HepG2 (cell line): ENCODE results near the gene TEX48. TPM values are rescaled to one million over a fixed set of nuclear protein-coding genes. Genes with fewer than 3 reads are reported as not detected.

ENCODE experiments used
- GATAD2A ChIP-seq: IDR thresholded peaks from 2 replicates; pipeline ENCODE4 v1.6.1; 2016
- KDM1A ChIP-seq: IDR thresholded peaks from 2 replicates; pipeline ENCODE4 v1.6.1; 2016; ENCODE audit warnings: missing compliant biosample characterization
- LCORL ChIP-seq, 2 experiments: fragments of 450-650 bp in 1 of 2; sonication (generic) in 1 of 2; formaldehyde crosslinking in 1 of 2; IDR thresholded peaks; 2 replicates each; pipeline versions ENCODE4 v1.5.0 to v1.6.1; 2017 to 2020; ENCODE audit warnings: antibody characterized with exemption in 1 of 2, missing genetic modification reagents in 1 of 2
- SAFB2 ChIP-seq: sonication (generic); formaldehyde crosslinking; IDR thresholded peaks from 2 replicates; pipeline ENCODE4 v1.5.1; 2020; ENCODE audit warnings: missing genetic modification reagents, low read depth, mild to moderate bottlenecking, borderline replicate concordance
- SALL1 ChIP-seq: sonication (generic); formaldehyde crosslinking; IDR thresholded peaks from 2 replicates; pipeline ENCODE4 v1.8.0; 2022; ENCODE audit warnings: mild to moderate bottlenecking, missing genetic modification reagents
- SIN3A ChIP-seq: IDR thresholded peaks from 2 replicates; pipeline ENCODE4 v1.6.1; 2011; ENCODE audit warnings: low read depth, mild to moderate bottlenecking, control low read depth, low read length, borderline replicate concordance
- STAG1 ChIP-seq: sonication (generic); formaldehyde crosslinking; IDR thresholded peaks from 2 replicates; pipeline ENCODE4 v1.4.0; 2020; ENCODE audit warnings: missing genetic modification reagents
- TEAD3 ChIP-seq: optimal IDR thresholded peaks from 2 replicates; pipeline ENCODE3; 2016; ENCODE audit warnings: borderline replicate concordance
- TGIF2 ChIP-seq: IDR thresholded peaks from 2 replicates; pipeline ENCODE4 v1.6.1; 2016; ENCODE audit warnings: control low read depth, missing compliant biosample characterization
- THYN1 ChIP-seq: sonication (generic); formaldehyde crosslinking; IDR thresholded peaks from 2 replicates; pipeline ENCODE4 v1.8.1; 2023; ENCODE audit warnings: low read depth, mild to moderate bottlenecking, moderate library complexity, missing genetic modification reagents, borderline replicate concordance
- ZFP91 ChIP-seq: sonication (generic); formaldehyde crosslinking; IDR thresholded peaks from 2 replicates; pipeline ENCODE4 v1.9.0; 2022; ENCODE audit warnings: missing genetic modification reagents, mild to moderate bottlenecking, borderline replicate concordance
- ZNF430 ChIP-seq: sonication (generic); formaldehyde crosslinking; IDR thresholded peaks from 2 replicates; pipeline ENCODE4 v1.9.0; 2021; ENCODE audit warnings: mild to moderate bottlenecking, missing genetic modification reagents
- ZNF570 ChIP-seq: sonication (generic); formaldehyde crosslinking; IDR thresholded peaks from 2 replicates; pipeline ENCODE4 v1.4.0; 2020; ENCODE audit warnings: mild to moderate bottlenecking, missing genetic modification reagents, borderline replicate concordance
- ZNF839 ChIP-seq: sonication (generic); formaldehyde crosslinking; IDR thresholded peaks from 2 replicates; pipeline ENCODE4 v1.4.0; 2020; ENCODE audit warnings: missing genetic modification reagents, mild to moderate bottlenecking, borderline replicate concordance
- ZSCAN12 ChIP-seq: sonication (generic); formaldehyde crosslinking; IDR thresholded peaks from 2 replicates; pipeline ENCODE4 v1.9.0; 2021; ENCODE audit warnings: mild to moderate bottlenecking, missing genetic modification reagents
- polyA plus RNA-seq, 8 experiments: library from polyadenylated mRNA; depleted of rRNA in 3 of 8; stranded (reverse) in 7 of 8; unstranded in 1 of 8; fragments of >200 nt; fragmentation: Illumina TruSeq in 4 of 8; extraction: Trizol in 4 of 8; gene quantifications; 2 replicates each; pipeline versions ENCODE4 v1.2.1 to v1.2.3, GENCODE V29; 2011 to 2016; ENCODE audit warnings: low read depth in 4 of 8, missing spikeins in 1 of 8, mixed read lengths in 1 of 8; ENCODE audit not compliant: insufficient read depth in 1 of 8
- total RNA-seq, 5 experiments: library from RNA; depleted of rRNA; stranded (reverse); fragments of >200 nt; fragmentation: Illumina TruSeq; extraction: Trizol; gene quantifications; 2 replicates each; pipeline ENCODE4 v1.2.3, GENCODE V29; 2016; ENCODE audit warnings: low read depth in 1 of 5

Gene TEX48
- total and polyA plus RNA-seq, 2 of the 13 experiments (the other 11 are each of a cell fraction or from before 2014, with no cell fraction given), result not detected

DNA sequence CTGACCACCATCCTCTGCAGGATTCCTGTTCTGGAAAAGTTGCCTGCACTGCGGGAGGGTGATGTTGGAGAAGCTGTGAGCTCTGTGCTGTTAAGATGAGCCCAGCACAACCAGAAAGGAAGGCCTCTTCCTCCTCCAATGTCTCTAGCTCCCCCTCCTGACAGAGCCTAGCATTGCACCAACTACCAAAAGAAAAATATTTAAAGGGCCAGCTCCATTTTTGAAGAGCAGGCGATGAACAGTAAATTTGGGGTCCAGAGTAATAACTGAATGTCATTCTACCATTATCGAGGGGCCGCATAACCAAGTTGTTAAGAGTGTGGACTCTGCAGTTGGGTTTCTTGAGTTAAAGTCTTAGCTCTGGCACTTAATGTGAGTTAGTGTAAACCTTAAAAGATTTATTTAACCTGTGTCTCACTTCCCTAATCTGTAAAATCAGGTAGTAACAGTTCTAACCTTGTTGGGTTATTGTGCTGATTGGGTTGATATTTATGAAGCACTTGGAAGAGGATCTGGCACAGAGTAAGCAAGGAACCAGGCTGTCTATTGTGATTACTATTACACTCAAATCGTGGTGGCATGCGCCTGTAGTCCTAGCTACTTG lies 28.3 kb downstream of the TEX48 start (continued):
- no peak for TF ChIP-seq ZNF839 (CRISPR knock-in tag)
- peak; percentile 99 for TF ChIP-seq ZFP91 (CRISPR knock-in tag)
- TF ChIP-seq TEAD3 (CRISPR knock-in tag), result peak; percentile 49
- TF ChIP-seq SALL1 (CRISPR knock-in tag), result no peak
- TF ChIP-seq ZSCAN12 (CRISPR knock-in tag), result no peak
- TF ChIP-seq LCORL (IDR thresholded peaks at IDR 0.05), result no peak
- no peak for TF ChIP-seq LCORL (CRISPR knock-in tag; IDR thresholded peaks at IDR 0.05)
- no peak for TF ChIP-seq ZNF430
- TF ChIP-seq THYN1 (CRISPR knock-in tag), result no peak
- TF ChIP-seq STAG1 (CRISPR knock-in tag), result peak; percentile 92
- TF ChIP-seq SIN3A, result no peak
- TF ChIP-seq TGIF2 (CRISPR knock-in tag), result no peak
- 0 out of 2 replicates have a peak, but pooled peaks have one; percentile 16 for TF ChIP-seq GATAD2A (CRISPR knock-in tag)
- no peak for TF ChIP-seq ZNF570 (CRISPR knock-in tag)
- no peak for TF ChIP-seq KDM1A (CRISPR knock-in tag)
- TF ChIP-seq SAFB2 (CRISPR knock-in tag), result no peak
